Lower lobe of right lung (tissue), 2 donors: ENCODE data around the gene MED12L. TPM values are rescaled to one million over a fixed set of nuclear protein-coding genes. Genes with fewer than 3 reads are reported as not detected.
A peak's percentile ranks its signal among the peaks of the same experiment; 100 is the strongest.
"Not testable (repeated sequence)": the region's sequence is repeated elsewhere in the genome, so short reads cannot be mapped to it uniquely, and the experiment has no call there.

Experiments used
- ATAC-seq, 2 donors: fragments of 200-7000 bp; cut with Tn5 transposase; one replicate each; pipeline ENCODE4 v1.9.1; 2020 to 2022; ENCODE audit warnings: mild to moderate bottlenecking in 2 of 2, moderate library complexity in 2 of 2
- DNase-seq: peaks from one replicate; pipeline ENCODE4 v3.0.0-alpha.2; 2020
- H3K27ac ChIP-seq: fragments of 200-600 bp; one replicate; pipeline ENCODE4 v1.8.0; 2022
- H3K27me3 ChIP-seq: fragments of 200-600 bp; one replicate; pipeline ENCODE4 v1.8.0; 2022; ENCODE audit warnings: low read depth
- H3K36me3 ChIP-seq: fragments of 200-600 bp; one replicate; pipeline ENCODE4 v1.8.0; 2022; ENCODE audit warnings: mild to moderate bottlenecking
- H3K4me1 ChIP-seq: fragments of 200-600 bp; one replicate; pipeline ENCODE4 v1.8.0; 2022
- H3K4me3 ChIP-seq: fragments of 200-600 bp; one replicate; pipeline ENCODE4 v1.8.0; 2022; ENCODE audit warnings: mild to moderate bottlenecking
- H3K9me3 ChIP-seq: fragments of 200-600 bp; one replicate; pipeline ENCODE4 v1.8.0; 2022
- CTCF ChIP-seq: fragments of 200-600 bp; IDR thresholded peaks from one replicate; pipeline ENCODE4 v1.8.0; 2022; ENCODE audit warnings: antibody characterized with exemption, mild to moderate bottlenecking
- intact Hi-C: fragments of 100-400 bp; cut with DNase I; formaldehyde crosslinking; loops from one replicate; pipeline ENCODE4 v1.11.0; 2022
- total RNA-seq: library from RNA; stranded (reverse); fragmentation: NEBNext Ultra II Directional; extraction: Animal tissue kit (Norgen Biotek cat#: 25700); gene quantifications from one replicate; pipeline ENCODE4 v1.2.1, GENCODE V29; 2021
- donor health status: DM: no; HTN: yes; CAD: no; lungs with severe emphysema.

MED12L gene
- total RNA-seq, 1 donor from 2014 or later: 0.44 TPM

- ATAC-seq (no peak), DNase-seq (no peak)
- no peak for TF ChIP-seq CTCF
- H3K27me3 ChIP-seq: no peaks in the 10 kb centered on the region
- H3K9me3 ChIP-seq: no peaks in the 10 kb centered on the region
- H3K36me3 ChIP-seq: no peaks in the 10 kb centered on the region
- no peak overlapping the region for H3K4me3 ChIP-seq
- H3K27ac ChIP-seq: no peak overlapping the region
- intact Hi-C loops: no loop called here
- peaks cover 13% of the 10 kb centered on the region for H3K4me1 ChIP-seq
Observed at GRCh38 chr3:151165226-151165625, 79.8 kb downstream of the MED12L start.

GRCh38 chr3:151166161-151166560 is 80.7 kb downstream of the MED12L start:
- intact Hi-C loops: no loop called here
- peaks cover 22% of the 10 kb centered on the region for H3K4me1 ChIP-seq

DNA sequence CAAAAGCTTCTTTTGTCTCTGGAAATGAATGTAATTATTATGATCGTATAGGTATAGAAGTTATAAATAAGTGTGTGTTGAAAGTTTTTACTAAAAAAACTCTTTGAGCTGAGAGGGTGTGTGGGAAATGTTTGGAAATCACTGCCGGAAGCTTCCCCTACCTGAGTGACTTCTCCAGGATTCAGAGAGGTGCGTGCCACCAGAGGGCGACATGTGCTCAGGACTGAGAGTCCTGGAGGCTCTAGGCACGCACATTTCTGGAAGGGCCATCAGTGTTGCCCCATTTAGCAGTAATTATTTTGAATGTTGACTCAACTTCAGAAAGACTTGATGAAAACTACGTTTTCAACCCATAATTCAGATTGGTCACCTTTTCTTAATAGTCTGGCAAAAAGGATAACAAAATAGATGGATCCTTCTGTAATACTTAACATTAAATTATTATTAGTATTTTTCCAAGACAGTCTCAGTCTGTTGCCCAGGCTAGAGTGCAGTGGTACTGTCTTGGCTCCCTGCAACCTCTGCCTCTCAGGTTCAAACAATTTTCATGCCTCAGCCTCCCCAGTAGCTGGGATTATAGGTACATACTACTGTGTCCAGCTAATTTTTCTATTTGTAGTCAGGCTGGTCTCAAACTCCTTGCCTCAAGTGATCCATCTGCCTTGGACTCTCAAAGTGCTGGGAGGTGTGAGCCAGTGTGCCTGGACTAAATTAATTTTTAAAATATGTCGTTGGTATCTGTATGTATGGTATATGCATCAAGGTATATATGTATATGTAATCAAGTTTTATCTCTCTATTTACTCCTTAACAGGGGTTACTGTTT is 83.0 kb downstream of the MED12L start:
- ATAC-seq (peak; percentile 88 to 93), DNase-seq (peak; percentile 90)
- TF ChIP-seq CTCF: peak; percentile 83
- H3K27ac ChIP-seq: peak overlapping the region; percentile 64
- H3K27me3 ChIP-seq: no peaks in the 10 kb centered on the region
- no peak overlapping the region for H3K4me3 ChIP-seq
- peaks cover 28% of the 10 kb centered on the region for H3K4me1 ChIP-seq
- intact Hi-C loops: no loop called here
- H3K36me3 ChIP-seq: no peaks in the 10 kb centered on the region
- no peaks in the 10 kb centered on the region for H3K9me3 ChIP-seq

More at GRCh38 chr3:151166161-151166560, 80.7 kb downstream of the MED12L start:
- H3K27ac ChIP-seq: no peak overlapping the region
- no peak for ATAC-seq
- H3K9me3 ChIP-seq: no peaks in the 10 kb centered on the region
- no peak for DNase-seq
- H3K27me3 ChIP-seq: no peaks in the 10 kb centered on the region
- no peak for TF ChIP-seq CTCF
- H3K36me3 ChIP-seq: no peaks in the 10 kb centered on the region
- H3K4me3 ChIP-seq: no peak overlapping the region

GRCh38 chr3:151169262-151169947 is 83.9 kb downstream of the MED12L start:
- H3K4me1 ChIP-seq: peaks cover 28% of the 10 kb centered on the region
- H3K9me3 ChIP-seq: no peaks in the 10 kb centered on the region
- DNase-seq (peak; percentile 57), ATAC-seq (peak; percentile 65 to 69)
- H3K4me3 ChIP-seq: no peak overlapping the region
- peak overlapping the region; percentile 64 for H3K27ac ChIP-seq
- no peaks in the 10 kb centered on the region for H3K27me3 ChIP-seq
- no peak for TF ChIP-seq CTCF
- intact Hi-C loops: no loop called here
- no peaks in the 10 kb centered on the region for H3K36me3 ChIP-seq

DNA sequence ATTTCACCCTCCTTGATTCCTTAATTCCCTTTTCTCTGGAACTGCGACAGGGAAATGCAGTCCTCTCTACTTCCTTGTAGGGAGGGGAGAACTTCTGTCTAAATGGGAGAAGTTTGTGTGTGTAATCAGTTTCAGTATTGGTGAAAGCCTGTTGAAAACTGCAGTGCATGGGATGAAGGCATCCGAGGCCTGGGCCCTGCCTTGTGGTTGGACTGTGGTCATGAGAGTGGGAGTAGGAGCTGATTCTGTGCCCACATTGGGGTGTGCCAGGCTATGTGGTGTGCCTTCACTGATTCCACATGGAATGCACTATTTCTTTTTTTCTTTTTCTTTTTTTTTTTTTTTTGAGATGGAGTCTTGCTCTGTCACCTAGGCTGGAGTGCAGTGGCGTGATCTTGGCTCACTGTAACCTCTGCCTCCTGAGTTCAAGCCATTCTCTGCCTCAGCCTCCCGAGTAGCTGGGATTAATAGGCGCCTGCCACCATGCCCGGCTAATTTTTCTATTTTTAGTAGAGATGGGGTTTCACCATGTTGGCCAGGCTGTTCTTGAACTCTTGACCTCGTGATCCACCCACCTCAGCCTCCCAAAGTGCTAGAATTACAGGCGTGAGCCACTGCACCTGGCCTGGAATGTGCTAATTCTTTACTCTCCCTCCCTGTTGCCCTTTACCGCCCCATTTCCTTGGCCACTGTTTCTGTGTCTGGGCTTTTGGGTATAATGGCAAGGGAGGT is 84.7 kb downstream of the MED12L start:
- H3K36me3 ChIP-seq, intact Hi-C loops, H3K4me3 ChIP-seq, H3K9me3 ChIP-seq, H3K27me3 ChIP-seq: not testable (repeated sequence)
- peaks cover 28% of the 10 kb centered on the region for H3K4me1 ChIP-seq
- DNase-seq: peak; percentile 79
- peak; percentile 70 to 79 for ATAC-seq
- peak overlapping the region; percentile 64 for H3K27ac ChIP-seq
